ENCODE results near the gene ATXN3.
"Not testable (repeated sequence)": the region's sequence is repeated elsewhere in the genome, so short reads cannot be mapped to it uniquely, and the experiment has no call there.

- TF ChIP-seq, protein P1, sequence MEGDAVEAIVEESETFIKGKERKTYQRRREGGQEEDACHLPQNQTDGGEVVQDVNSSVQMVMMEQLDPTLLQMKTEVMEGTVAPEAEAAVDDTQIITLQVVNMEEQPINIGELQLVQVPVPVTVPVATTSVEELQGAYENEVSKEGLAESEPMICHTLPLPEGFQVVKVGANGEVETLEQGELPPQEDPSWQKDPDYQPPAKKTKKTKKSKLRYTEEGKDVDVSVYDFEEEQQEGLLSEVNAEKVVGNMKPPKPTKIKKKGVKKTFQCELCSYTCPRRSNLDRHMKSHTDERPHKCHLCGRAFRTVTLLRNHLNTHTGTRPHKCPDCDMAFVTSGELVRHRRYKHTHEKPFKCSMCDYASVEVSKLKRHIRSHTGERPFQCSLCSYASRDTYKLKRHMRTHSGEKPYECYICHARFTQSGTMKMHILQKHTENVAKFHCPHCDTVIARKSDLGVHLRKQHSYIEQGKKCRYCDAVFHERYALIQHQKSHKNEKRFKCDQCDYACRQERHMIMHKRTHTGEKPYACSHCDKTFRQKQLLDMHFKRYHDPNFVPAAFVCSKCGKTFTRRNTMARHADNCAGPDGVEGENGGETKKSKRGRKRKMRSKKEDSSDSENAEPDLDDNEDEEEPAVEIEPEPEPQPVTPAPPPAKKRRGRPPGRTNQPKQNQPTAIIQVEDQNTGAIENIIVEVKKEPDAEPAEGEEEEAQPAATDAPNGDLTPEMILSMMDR (IDR thresholded peaks at IDR 0.05; ENCODE audit: low read depth, low read length, poor library complexity, severe bottlenecking), result not testable (repeated sequence)
- not testable (repeated sequence) for TF ChIP-seq EZH2phosphoT487 (IDR thresholded peaks at IDR 0.05; ENCODE audit: borderline replicate concordance, low read length)
These were observed 64.6 kb downstream of the ATXN3 start for GRCh38 chr14:92041766-92042165.

Measured in DOHH2 (cell line).